T-helper 2 cell (primary cell): ENCODE measurements around the gene OR10H5.

Source experiments
- DNase-seq, 5 experiments: peaks; one replicate each; pipeline versions ENCODE4 v3.0.0 to v3.0.0-alpha.2; 2012 to 2022

The OR10H5 gene

GRCh38 chr19:15850385-15850784 is 62.9 kb downstream of the OR10H5 start:
- DNase-seq = no peak
